GM21786 (cell line): Measurements from ENCODE around the gene METTL26.
A peak's percentile ranks its signal among the peaks of the same experiment; 100 is the strongest.

Experiments used
- ATAC-seq: cut with Tn5 transposase; IDR thresholded peaks from one replicate; pipeline ENCODE4 v1.9.1; 2021; ENCODE audit not compliant: unreplicated experiment

Gene METTL26

DNA sequence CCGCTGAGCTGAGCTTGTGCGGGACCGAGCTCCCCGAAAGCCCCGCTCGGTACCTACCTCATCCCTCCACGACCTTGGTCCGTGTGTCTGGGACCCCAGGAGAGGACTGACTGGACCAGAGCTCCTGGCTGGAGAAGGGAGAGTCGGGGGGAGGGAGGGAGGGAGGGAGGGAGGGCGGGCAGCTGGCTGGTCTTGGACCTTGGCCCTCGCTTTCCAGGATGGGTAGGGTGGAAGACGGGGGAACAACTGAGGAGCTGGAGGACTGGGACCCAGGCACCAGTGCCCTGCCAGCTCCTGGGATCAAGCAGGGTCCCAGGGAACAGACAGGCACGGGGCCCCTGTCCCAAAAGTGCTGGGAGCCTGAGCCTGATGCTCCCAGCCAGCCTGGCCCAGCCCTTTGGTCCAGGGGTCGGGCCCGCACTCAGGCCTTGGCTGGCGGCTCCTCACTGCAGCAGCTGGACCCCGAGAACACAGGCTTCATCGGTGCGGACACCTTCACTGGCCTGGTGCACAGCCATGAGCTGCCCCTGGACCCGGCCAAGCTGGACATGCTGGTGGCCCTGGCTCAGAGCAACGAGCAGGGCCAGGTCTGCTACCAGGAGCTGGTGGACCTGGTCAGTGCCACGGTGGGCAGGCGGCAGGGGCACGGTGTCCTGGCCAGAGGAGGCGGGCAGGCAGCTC lies 39.9 kb upstream of the METTL26 start:
- ATAC-seq = no peak

DNA sequence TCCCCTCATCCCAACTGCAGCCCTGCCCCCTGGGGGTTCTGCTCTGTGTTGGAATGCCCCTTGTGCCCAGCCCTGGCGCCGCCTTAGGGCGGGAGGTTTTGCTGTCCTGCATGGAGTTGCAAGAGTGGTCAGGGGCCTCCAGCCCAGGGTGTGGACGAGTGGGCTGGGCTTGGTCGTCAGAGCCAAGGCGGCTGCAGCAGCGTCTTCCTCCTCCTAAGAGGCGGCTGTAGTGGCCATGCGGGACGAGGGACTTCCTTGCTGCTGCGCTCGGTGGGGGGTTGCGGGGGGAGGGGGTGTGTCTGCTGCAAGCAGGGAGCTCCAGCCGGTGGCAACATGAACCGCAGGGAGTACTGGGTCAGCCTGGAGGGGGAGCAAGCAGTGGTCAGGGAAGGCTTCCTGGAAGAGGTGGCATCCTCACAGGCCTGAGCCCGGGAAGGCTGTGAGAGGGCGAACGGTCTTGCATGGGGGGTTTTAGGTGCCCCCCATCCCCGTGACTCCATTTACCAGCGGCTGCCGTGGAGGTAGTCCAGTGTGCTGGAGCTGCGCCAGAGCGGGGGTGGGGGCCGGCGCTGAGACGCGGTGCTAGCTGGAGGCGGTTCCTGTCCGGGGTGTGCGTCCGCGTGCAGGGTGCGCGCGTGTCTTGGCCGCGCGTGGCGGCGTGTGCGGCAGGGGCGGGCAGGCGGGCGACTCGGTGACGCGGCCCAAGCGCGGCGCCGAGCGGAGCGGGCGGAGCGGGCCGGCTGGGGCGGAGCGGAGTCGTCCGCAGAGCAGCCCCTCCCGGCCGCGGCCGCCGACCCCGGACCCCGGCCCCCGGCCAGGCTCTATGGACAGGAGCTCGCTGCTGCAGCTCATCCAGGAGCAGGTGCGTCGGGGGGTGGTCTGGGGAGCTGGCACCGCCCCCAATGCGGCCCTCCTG lies 39.1 kb upstream of the METTL26 start, which contains the start of gene RHBDL1:
TSS of gene RHBDL1 (plus strand) at position 704 of the 916 bp plus-strand sequence. CDS start at position 824, 120 bp downstream.
- no peak for ATAC-seq

- ATAC-seq = no peak
Measured at GRCh38 chr16:674214-674881, 38.2 kb upstream of the METTL26 start.

DNA sequence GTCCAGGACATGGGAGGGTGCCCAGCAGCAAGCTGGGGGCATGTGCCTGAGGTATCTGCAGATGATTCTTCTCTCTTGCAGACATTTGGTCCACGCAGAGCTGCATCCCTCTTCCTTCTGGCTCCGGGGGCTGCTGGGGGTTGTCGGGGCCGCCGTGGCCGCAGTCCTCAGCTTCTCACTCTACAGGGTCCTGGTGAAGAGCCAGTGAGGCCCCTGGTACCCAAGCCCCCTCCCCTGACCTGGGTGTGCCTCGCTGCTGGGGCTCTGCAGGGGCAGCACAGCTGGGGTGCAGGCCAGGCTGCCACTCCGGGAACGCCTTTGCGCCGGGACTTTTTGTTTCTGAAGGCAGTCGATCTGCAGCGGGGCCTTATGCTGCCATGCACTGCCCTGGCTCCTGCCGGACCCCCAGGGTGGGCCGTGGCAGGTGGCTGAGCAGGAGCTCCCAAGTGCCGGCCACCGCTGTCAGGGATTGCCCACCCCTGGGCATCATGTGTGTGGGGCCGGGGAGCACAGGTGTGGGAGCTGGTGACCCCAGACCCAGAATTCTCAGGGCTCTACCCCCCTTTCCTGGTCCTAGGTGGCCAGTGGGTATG lies 37.4 kb upstream of the METTL26 start:
- no peak for ATAC-seq

DNA sequence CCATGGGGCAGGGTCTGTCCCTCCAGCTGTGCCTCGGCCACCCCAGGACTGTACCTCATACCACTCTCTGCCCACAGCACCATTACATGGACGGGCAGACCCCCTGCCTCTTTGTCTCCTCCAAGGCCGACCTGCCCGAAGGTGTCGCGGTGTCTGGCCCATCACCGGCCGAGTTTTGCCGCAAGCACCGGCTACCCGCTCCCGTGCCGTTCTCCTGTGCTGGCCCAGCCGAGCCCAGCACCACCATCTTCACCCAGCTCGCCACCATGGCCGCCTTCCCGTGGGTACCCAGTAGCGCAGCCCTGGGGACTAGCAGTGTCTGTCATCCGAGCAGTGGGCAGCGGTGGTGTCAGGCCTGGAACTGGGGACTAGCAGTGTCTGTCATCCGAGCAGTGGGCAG lies 36.7 kb upstream of the METTL26 start:
- ATAC-seq = no peak

- no peak for ATAC-seq
Measured at GRCh38 chr16:672371-672770, 36.3 kb upstream of the METTL26 start.

- ATAC-seq = no peak
Measured at GRCh38 chr16:671353-672131, 35.4 kb upstream of the METTL26 start.

DNA sequence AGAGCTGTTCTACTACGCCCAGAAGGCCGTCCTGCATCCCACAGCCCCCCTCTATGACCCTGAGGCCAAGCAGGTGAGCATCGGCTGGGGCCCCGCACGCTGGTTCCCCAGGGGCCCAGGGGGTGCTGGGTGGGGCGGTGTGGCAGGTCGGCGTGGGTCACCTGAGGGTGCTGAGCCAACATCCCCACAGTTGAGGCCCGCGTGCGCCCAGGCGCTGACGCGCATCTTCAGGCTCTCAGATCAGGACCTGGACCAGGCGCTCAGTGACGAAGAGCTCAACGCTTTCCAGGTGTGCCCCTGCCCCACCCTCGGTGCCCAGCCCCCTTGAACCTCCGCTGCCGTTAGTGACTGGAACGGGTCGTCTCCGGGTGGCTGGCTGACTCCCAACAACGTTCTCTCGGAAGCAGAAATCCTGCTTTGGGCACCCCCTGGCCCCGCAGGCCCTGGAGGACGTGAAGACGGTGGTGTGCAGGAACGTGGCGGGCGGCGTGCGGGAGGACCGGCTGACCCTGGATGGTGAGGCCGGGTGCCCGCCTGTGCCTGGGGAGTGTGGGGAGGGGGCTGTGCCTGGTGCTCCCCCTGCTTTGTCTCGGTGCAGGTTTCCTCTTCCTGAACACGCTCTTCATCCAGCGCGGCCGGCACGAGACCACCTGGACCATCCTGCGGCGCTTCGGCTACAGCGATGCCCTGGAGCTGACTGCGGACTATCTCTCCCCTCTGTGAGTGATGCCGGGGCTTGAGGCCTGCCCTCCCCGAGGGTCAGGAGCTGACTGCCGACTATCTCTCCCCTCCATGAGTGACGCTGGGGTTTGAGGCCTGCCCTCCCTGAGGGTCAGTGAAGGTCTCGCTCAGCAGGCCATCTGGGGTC lies 34.6 kb upstream of the METTL26 start:
- ATAC-seq = no peak

GRCh38 chr16:669666-670065 lies 33.6 kb upstream of the METTL26 start:
- no peak for ATAC-seq

DNA sequence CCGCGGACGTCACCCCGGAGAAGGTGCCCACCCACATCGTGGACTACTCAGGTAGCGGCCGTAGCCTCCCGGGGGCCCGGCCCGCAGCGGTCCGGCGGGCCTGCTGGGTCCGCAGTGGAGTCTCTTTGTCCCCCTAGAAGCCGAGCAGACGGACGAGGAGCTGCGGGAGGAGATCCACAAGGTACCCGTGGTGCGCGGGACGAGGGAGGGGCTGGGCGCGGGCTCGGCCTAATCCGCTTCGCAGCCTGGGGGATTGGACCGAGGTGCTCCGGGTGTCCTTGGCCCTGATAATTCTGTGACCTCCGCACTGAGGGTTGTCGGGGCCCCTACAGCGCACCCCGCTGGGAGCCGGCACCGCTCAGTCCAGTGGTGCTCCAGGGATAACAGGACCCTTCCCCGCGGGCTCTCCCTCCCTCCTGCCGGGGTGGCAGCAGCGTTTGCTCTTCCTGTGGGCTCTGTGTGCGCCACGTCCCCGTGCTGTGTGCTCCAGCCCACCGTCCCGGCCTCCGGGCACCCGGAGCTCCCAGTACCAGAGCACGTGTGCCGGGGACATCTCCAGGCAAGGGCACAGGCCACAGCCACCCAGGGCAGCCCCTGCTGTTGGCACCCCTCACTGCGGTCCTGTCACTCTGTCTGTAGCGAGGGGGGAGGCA lies 32.5 kb upstream of the METTL26 start:
- no peak for ATAC-seq

DNA sequence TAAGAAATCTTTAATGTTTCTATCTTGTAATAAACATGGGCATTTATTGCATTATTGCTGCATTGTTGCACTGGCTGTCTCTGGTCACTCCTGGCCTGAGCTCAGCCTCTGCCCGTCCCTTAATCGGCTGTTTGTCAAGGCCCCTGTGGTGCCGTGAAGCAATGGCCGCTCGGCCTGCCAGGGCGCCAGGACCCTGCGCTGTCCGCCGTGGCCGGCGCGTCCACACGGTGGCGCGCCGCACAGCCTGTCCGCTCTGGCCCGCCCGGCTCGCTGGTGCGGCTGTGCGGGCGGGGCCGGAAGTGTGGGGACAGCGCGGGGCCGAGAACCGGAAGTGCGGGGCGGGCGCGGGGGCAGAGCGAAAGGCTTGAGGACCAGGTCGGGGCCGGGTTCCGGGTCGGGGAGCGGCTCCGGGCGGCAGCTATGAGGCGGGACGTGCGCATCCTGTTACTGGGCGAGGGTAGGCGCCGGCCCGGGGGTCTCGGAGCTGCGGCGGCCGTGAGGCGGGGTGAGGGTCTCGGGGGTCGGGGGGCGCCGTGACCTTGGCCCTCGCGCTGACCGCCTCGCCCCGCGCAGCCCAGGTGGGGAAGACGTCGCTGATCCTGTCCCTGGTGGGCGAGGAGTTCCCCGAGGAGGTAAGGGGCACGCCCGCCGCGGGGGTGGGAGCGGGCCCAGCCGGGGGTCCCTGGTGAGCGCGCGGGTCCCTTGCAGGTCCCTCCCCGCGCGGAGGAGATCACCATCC lies 31.8 kb upstream of the METTL26 start, which contains the start of gene RHOT2:
TSS of gene RHOT2 (plus strand) at position 353 of the 739 bp plus-strand sequence. CDS start at position 421, 68 bp downstream.
- peak; percentile 83 for ATAC-seq

- no peak for ATAC-seq
Measured at GRCh38 chr16:667113-667779, 31.1 kb upstream of the METTL26 start.

DNA sequence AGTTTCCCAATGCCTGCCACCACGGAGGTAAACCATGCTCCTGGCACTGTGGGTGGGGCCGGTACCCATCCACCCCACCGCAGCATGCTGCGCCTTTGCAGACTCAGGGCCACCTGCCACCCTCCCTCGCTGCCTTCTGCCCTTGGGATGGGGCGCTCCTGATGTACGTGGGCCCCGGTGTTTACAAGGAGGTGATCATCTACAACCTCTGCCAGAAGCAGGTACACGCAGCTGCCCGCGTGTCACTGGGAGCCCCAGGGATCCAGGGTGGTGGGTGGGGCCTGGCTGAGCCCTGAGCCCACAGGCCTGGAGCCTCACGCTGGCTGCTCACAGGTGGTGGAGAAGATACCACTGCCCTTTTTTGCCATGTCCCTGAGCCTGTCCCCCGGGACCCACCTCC lies 30.5 kb upstream of the METTL26 start:
- no peak for ATAC-seq

GRCh38 chr16:662597-662996 lies 26.5 kb upstream of the METTL26 start:
- no peak for ATAC-seq

DNA sequence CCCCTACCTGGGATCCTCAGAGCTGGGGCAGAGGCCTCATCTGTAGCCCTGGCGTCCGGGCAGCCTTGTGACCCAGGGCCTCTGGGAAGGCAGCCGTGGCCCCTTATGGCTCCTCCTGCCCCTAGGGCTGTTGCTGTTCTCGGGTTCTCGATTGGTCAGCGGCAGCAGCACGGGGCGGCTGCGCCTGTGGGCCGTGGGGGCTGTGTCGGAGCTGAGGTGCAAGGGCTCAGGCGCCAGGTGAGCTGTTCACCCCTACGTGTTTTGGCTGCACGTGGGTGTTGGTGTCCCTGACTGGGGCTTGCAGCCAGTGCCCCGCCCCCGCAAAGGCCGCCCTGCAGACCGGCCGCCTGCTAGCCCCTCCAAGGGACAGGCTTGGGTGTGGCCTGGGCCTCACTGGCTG lies 26.0 kb upstream of the METTL26 start:
- no peak for ATAC-seq

DNA sequence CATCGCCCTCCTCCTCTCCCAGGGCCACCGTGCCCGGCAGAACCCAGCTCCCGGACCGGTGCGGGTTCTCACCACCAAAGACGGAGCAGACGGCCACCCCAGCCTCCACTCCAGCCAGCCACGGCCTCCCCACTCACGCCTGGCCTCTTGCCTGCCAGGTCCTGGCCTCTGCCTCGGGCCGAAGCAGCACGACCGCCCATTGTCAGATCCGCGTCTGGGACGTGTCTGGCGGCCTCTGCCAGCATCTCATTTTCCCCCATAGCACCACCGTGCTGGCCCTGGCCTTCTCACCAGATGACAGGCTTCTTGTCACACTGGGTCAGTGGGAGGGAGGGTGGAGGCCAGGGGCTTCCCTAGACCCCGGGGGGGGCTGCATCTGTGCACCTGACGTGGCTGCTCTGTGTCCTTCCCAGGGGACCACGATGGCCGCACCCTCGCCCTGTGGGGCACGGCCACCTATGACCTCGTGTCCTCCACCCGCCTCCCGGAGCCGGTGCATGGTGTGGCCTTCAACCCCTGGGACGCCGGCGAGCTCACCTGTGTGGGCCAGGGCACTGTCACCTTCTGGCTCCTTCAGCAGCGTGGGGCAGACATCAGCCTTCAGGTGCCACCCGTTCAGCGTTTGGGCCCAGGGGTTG lies 25.2 kb upstream of the METTL26 start:
- no peak for ATAC-seq
